Nephron progenitor cell (in vitro differentiated cells): Measurements from ENCODE around the gene FBXO11.
"Not testable (repeated sequence)": the region's sequence is repeated elsewhere in the genome, so short reads cannot be mapped to it uniquely, and the experiment has no call there.

ENCODE experiments used
- DNase-seq: peaks from one replicate; pipeline ENCODE4 v3.0.0; 2021
- H3K27ac Mint-ChIP-seq: 2 replicates; pipeline ENCODE4 v1.8.0; 2021; ENCODE audit warnings: mild to moderate bottlenecking, moderate library complexity, mixed read lengths
- H3K27me3 Mint-ChIP-seq: 2 replicates; pipeline ENCODE4 v1.8.0; 2021; ENCODE audit warnings: mild to moderate bottlenecking, low read depth, mixed read lengths; ENCODE audit not compliant: poor library complexity
- H3K36me3 Mint-ChIP-seq: 2 replicates; pipeline ENCODE4 v1.8.0; 2021; ENCODE audit warnings: low read depth, mixed read lengths
- H3K4me1 Mint-ChIP-seq: 2 replicates; pipeline ENCODE4 v1.8.0; 2021; ENCODE audit warnings: mixed read lengths
- H3K4me3 Mint-ChIP-seq: 2 replicates; pipeline ENCODE4 v1.8.0; 2021; ENCODE audit warnings: mild to moderate bottlenecking, moderate library complexity, mixed read lengths
- H3K9me3 Mint-ChIP-seq: 2 replicates; pipeline ENCODE4 v1.8.0; 2021; ENCODE audit warnings: mild to moderate bottlenecking, moderate library complexity, mixed read lengths
- CTCF ChIP-seq: fragments of 200-600 bp; sonication (generic); IDR thresholded peaks from 2 replicates; pipeline ENCODE4 v1.5.0; 2021; ENCODE audit warnings: antibody characterized with exemption

The FBXO11 gene

GRCh38 chr2:47908682-47909081 lies 2.4 kb upstream of the FBXO11 start:
- H3K4me3 Mint-ChIP-seq = no peak overlapping the region
- TF ChIP-seq CTCF = no peak
- peaks cover 3% of the 10 kb centered on the region for H3K27me3 Mint-ChIP-seq
- H3K9me3 Mint-ChIP-seq = peaks cover 6% of the 10 kb centered on the region
- H3K27ac Mint-ChIP-seq = no peak overlapping the region
- DNase-seq = no peak
- no peaks in the 10 kb centered on the region for H3K36me3 Mint-ChIP-seq
- peaks cover 20% of the 10 kb centered on the region for H3K4me1 Mint-ChIP-seq

DNA sequence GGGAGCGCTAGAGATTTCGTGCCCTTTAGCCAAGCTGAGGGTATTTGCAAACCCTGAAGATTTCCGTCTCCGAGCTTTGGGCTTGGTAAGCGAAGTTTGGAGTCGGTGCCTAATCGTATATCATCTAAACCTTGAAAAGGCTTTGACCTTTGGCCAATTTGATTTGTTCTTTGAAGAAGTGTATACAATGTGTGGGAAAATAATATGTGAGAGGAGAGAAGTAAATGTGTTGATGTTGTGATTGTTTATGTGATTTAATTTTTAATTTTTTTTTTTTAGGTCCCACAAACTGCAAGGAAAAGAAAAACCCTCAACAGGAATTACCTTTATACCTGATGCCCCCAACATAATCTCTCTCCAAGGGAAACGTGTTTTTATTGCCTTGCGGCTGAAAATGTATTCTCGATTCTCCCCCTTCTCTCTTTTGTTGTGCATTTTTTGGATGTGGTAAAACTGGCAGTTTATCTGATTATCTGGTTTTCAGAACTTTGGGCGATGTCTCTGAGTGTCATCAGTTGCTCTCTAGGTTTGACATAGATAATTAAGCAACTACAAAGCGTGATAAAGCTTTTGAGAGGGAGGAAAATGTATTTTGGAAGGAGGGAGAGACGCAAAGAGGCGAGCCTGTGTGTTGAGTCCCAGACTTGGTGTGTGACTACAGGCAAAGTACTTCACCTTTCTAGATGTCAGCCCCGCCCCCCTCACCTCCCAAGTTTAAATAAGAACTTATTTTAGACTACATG lies 912 bp upstream of the FBXO11 start:
- H3K36me3 Mint-ChIP-seq = no peaks in the 10 kb centered on the region
- peak overlapping the region; percentile 99 for H3K27ac Mint-ChIP-seq
- H3K4me3 Mint-ChIP-seq = peak overlapping the region; percentile 87
- peak; percentile 20 for DNase-seq
- H3K4me1 Mint-ChIP-seq = peaks cover 35% of the 10 kb centered on the region
- peak; percentile 54 for TF ChIP-seq CTCF
- H3K9me3 Mint-ChIP-seq = peaks cover 2% of the 10 kb centered on the region
- peaks cover 3% of the 10 kb centered on the region for H3K27me3 Mint-ChIP-seq

DNA sequence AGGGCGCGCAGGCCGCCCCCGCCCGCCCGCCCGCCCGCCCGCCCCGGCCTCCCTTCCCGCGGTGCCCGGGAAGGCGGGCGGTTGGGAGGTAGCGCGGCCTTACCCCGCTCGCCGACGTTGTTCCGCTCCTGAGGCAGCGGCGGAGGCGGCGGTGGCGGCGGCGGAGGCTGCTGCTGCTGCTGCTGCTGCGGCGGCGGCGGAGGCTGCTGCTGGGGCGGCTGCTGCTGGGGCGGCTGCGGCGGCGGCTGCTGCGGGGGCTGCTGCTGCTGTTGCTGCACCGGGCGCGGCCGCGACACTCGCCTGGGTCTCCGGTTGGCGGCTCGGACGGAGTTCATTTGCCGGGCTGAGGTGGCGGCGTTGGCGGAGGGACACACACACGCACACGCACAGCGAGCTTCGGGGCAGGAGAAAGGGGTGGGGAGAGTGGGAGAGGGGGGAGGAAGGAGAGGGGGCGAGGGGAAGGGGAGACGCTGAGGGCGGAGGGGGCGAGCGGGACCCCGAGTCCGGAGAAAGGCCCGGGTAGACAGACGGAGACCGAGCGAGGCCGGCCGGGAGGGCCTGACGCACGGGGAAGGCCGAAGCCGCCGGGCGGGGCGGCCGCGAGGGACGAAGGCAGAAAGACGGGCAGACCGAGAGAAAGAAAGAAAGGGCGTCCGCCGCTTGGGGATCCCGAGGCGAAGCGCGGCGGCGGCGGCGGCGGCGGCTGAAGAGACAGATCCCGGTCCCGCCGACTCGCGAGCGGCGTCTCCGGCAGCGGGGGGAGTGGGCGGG lies 727 bp downstream of the FBXO11 start:
- no peak for TF ChIP-seq CTCF

GRCh38 chr2:47903781-47904490 lies 2.4 kb downstream of the FBXO11 start:
- peaks cover 3% of the 10 kb centered on the region for H3K9me3 Mint-ChIP-seq
- peak overlapping the region; percentile 100 for H3K4me3 Mint-ChIP-seq
- no peak for TF ChIP-seq CTCF
- peaks cover 36% of the 10 kb centered on the region for H3K4me1 Mint-ChIP-seq
- H3K27ac Mint-ChIP-seq = peak overlapping the region; percentile 99
- peaks cover 3% of the 10 kb centered on the region for H3K27me3 Mint-ChIP-seq
- DNase-seq = no peak
- peaks cover 18% of the 10 kb centered on the region for H3K36me3 Mint-ChIP-seq

More for the DNA sequence above, 727 bp downstream of the FBXO11 start:
- peaks cover 6% of the 10 kb centered on the region for H3K36me3 Mint-ChIP-seq
- peak overlapping the region; percentile 78 for H3K27ac Mint-ChIP-seq
- no peaks in the 10 kb centered on the region for H3K9me3 Mint-ChIP-seq
- H3K4me1 Mint-ChIP-seq = peaks cover 36% of the 10 kb centered on the region
- DNase-seq = peak; percentile 75
- peak overlapping the region; percentile 87 for H3K4me3 Mint-ChIP-seq
- peaks cover 3% of the 10 kb centered on the region for H3K27me3 Mint-ChIP-seq

GRCh38 chr2:47901892-47902291 lies 4.4 kb downstream of the FBXO11 start:
- Mint-ChIP-seq H3K27ac (peak overlapping the region; percentile 81), H3K4me1 (peaks cover 28% of the 10 kb centered on the region), H3K36me3 (peaks cover 36% of the 10 kb centered on the region)
- not testable (repeated sequence) for H3K9me3 Mint-ChIP-seq, DNase-seq, H3K27me3 Mint-ChIP-seq, H3K4me3 Mint-ChIP-seq

GRCh38 chr2:47900857-47901256 lies 5.4 kb downstream of the FBXO11 start:
- DNase-seq = no peak
- TF ChIP-seq CTCF = no peak
- H3K4me3 Mint-ChIP-seq = no peak overlapping the region
- peaks cover 3% of the 10 kb centered on the region for H3K27me3 Mint-ChIP-seq
- no peak overlapping the region for H3K27ac Mint-ChIP-seq
- H3K9me3 Mint-ChIP-seq = peaks cover 3% of the 10 kb centered on the region
- peaks cover 46% of the 10 kb centered on the region for H3K36me3 Mint-ChIP-seq
- peaks cover 36% of the 10 kb centered on the region for H3K4me1 Mint-ChIP-seq
